Activated T-helper 1 cell treated with anti-CD3 and anti-CD28 coated beads, Interleukin-12 subunit alpha, Interleukin-12 subunit beta, Interleukin-2, Interleukin-4 antibody, amounts not matched to agents 30 ng/mL and 10 ng/mL and 1 ng/mL, durations not matched to agents 14 hours and 24 hours and 36 hours (primary cell): ENCODE measurements around the gene RAB40C. TPM values are rescaled to one million over a fixed set of nuclear protein-coding genes. Genes with fewer than 3 reads are reported as not detected.

ENCODE experiments used
- DNase-seq: peaks from one replicate; pipeline ENCODE4 v3.0.0; 2021; ENCODE audit warnings: low spot score
- H3K27ac Mint-ChIP-seq: one replicate; pipeline ENCODE4 v1.8.0; 2021; ENCODE audit warnings: mild to moderate bottlenecking, mixed read lengths
- H3K27me3 Mint-ChIP-seq: one replicate; pipeline ENCODE4 v1.8.0; 2022; ENCODE audit warnings: mild to moderate bottlenecking, moderate library complexity, mixed read lengths; ENCODE audit not compliant: insufficient read depth
- H3K36me3 Mint-ChIP-seq: one replicate; pipeline ENCODE4 v1.8.0; 2021; ENCODE audit warnings: low read depth, mixed read lengths
- H3K4me1 Mint-ChIP-seq: one replicate; pipeline ENCODE4 v1.8.0; 2021; ENCODE audit warnings: low read depth, mixed read lengths
- H3K4me3 Mint-ChIP-seq: one replicate; pipeline ENCODE4 v1.8.0; 2021; ENCODE audit warnings: mild to moderate bottlenecking, moderate library complexity, mixed read lengths
- H3K9me3 Mint-ChIP-seq: one replicate; pipeline ENCODE4 v1.8.0; 2021; ENCODE audit warnings: mixed read lengths
- intact Hi-C: fragments of 100-400 bp; cut with micrococcal nuclease; formaldehyde crosslinking; loops from one replicate; pipeline ENCODE4 v1.15.1; 2024
- total RNA-seq: library from RNA; stranded (reverse); gene quantifications from 2 replicates; pipeline ENCODE4 v1.2.3, GENCODE V29; 2022

RAB40C gene
- total RNA-seq, 1 donor from 2014 or later, result 15.2 TPM

DNA sequence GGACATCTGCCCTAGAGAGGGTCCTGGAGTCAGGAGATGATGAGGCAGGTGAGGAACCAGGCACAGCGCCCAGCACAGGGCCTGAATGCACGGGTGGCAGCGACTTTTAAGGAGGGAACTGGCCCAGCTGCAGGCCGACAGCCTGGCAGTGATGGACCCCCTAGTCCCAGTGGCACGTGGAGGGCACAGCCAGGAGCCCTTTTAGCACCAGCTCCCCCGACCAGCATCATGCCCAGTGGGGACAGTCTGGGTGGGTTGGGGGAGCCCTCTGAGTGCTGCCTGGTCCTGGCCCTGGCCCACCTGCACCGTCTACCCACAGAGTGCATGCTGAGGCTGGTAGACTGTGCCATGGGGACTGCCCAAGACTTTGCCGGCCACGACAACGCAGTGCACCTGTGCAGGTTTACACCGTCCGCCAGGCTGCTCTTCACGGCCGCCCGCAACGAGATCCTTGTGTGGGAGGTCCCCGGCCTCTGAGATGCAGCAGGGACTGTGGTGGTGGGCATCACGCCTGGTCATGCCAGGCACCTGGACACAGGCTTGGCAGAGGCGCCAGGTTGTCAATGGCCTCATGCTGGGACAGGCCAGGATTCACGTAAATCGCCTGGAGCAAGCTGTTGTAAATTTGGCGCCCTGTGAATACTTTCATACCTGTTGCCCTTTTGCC lies 77.4 kb downstream of the RAB40C start:
- Mint-ChIP-seq H3K27me3 (no peaks in the 10 kb centered on the region), H3K4me3 (peak overlapping the region; percentile 76), H3K36me3 (peaks cover 5% of the 10 kb centered on the region), H3K4me1 (peaks cover 4% of the 10 kb centered on the region), H3K27ac (peak overlapping the region; percentile 86), H3K9me3 (no peaks in the 10 kb centered on the region)
- DNase-seq, result no peak
- intact Hi-C loops, result loop anchor here (1.0 kb wide), 1 partner anchor 13 kb away; the partner anchor contains the start of gene STUB1

DNA sequence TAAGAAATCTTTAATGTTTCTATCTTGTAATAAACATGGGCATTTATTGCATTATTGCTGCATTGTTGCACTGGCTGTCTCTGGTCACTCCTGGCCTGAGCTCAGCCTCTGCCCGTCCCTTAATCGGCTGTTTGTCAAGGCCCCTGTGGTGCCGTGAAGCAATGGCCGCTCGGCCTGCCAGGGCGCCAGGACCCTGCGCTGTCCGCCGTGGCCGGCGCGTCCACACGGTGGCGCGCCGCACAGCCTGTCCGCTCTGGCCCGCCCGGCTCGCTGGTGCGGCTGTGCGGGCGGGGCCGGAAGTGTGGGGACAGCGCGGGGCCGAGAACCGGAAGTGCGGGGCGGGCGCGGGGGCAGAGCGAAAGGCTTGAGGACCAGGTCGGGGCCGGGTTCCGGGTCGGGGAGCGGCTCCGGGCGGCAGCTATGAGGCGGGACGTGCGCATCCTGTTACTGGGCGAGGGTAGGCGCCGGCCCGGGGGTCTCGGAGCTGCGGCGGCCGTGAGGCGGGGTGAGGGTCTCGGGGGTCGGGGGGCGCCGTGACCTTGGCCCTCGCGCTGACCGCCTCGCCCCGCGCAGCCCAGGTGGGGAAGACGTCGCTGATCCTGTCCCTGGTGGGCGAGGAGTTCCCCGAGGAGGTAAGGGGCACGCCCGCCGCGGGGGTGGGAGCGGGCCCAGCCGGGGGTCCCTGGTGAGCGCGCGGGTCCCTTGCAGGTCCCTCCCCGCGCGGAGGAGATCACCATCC lies 78.1 kb downstream of the RAB40C start, which contains the start of gene RHOT2:
TSS of gene RHOT2 (plus strand) at position 353 of the 739 bp plus-strand sequence. CDS start at position 421, 68 bp downstream.
- Mint-ChIP-seq H3K4me1 (peaks cover 4% of the 10 kb centered on the region), H3K27me3 (no peaks in the 10 kb centered on the region), H3K4me3 (peak within 1 kb of the TSS; percentile 85), H3K9me3 (no peaks in the 10 kb centered on the region), H3K36me3 (peaks cover 9% of the 10 kb centered on the region), H3K27ac (peak within 1 kb of the TSS; percentile 86)
- intact Hi-C loops, result loop anchor here (1.0 kb wide), 2 partner anchors 12 to 32 kb away; partner anchors contain the start of genes METTL26 and STUB1
- peak; percentile 94 for DNase-seq

DNA sequence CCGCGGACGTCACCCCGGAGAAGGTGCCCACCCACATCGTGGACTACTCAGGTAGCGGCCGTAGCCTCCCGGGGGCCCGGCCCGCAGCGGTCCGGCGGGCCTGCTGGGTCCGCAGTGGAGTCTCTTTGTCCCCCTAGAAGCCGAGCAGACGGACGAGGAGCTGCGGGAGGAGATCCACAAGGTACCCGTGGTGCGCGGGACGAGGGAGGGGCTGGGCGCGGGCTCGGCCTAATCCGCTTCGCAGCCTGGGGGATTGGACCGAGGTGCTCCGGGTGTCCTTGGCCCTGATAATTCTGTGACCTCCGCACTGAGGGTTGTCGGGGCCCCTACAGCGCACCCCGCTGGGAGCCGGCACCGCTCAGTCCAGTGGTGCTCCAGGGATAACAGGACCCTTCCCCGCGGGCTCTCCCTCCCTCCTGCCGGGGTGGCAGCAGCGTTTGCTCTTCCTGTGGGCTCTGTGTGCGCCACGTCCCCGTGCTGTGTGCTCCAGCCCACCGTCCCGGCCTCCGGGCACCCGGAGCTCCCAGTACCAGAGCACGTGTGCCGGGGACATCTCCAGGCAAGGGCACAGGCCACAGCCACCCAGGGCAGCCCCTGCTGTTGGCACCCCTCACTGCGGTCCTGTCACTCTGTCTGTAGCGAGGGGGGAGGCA lies 78.8 kb downstream of the RAB40C start:
- no peak for DNase-seq
- H3K9me3 Mint-ChIP-seq, result no peaks in the 10 kb centered on the region
- H3K4me1 Mint-ChIP-seq, result peaks cover 4% of the 10 kb centered on the region
- peak overlapping the region; percentile 85 for H3K4me3 Mint-ChIP-seq
- H3K27me3 Mint-ChIP-seq, result no peaks in the 10 kb centered on the region
- H3K27ac Mint-ChIP-seq, result no peak overlapping the region
- H3K36me3 Mint-ChIP-seq, result peaks cover 11% of the 10 kb centered on the region
- intact Hi-C loops, result loop anchor here (1.0 kb wide), 1 partner anchor 32 kb away; the partner anchor contains the start of gene METTL26

DNA sequence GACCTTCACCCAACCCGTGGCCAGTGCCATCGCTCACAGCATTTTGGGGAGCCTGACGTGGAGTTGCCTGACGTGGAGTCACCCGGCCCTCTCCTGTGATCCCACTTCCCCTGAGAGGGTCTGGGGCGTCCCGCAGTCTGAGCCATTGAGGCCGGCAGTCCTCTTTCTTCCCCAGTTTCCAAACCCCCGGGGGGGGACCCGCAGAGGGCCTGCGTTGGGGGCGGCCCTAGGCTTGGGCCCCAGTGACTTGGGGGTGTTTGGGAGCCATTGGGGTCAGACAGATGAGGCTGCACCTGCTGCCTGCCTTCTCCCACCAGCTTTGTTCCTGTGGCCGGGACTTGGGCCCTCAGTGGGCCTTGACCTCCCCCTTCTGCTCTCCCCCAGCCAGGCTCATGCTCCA lies 79.8 kb downstream of the RAB40C start:
- Mint-ChIP-seq H3K36me3 (peaks cover 11% of the 10 kb centered on the region), H3K27ac (no peak overlapping the region), H3K27me3 (no peaks in the 10 kb centered on the region), H3K4me3 (peak overlapping the region; percentile 85), H3K9me3 (no peaks in the 10 kb centered on the region), H3K4me1 (peaks cover 4% of the 10 kb centered on the region)
- no peak for DNase-seq
- intact Hi-C loops, result no loop called here

DNA sequence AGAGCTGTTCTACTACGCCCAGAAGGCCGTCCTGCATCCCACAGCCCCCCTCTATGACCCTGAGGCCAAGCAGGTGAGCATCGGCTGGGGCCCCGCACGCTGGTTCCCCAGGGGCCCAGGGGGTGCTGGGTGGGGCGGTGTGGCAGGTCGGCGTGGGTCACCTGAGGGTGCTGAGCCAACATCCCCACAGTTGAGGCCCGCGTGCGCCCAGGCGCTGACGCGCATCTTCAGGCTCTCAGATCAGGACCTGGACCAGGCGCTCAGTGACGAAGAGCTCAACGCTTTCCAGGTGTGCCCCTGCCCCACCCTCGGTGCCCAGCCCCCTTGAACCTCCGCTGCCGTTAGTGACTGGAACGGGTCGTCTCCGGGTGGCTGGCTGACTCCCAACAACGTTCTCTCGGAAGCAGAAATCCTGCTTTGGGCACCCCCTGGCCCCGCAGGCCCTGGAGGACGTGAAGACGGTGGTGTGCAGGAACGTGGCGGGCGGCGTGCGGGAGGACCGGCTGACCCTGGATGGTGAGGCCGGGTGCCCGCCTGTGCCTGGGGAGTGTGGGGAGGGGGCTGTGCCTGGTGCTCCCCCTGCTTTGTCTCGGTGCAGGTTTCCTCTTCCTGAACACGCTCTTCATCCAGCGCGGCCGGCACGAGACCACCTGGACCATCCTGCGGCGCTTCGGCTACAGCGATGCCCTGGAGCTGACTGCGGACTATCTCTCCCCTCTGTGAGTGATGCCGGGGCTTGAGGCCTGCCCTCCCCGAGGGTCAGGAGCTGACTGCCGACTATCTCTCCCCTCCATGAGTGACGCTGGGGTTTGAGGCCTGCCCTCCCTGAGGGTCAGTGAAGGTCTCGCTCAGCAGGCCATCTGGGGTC lies 80.9 kb downstream of the RAB40C start:
- Mint-ChIP-seq H3K9me3 (no peaks in the 10 kb centered on the region), H3K4me1 (peaks cover 4% of the 10 kb centered on the region), H3K27ac (no peak overlapping the region), H3K4me3 (peak overlapping the region; percentile 85), H3K36me3 (peaks cover 11% of the 10 kb centered on the region), H3K27me3 (peaks cover 7% of the 10 kb centered on the region)
- intact Hi-C loops, result no loop called here
- DNase-seq, result no peak

DNA sequence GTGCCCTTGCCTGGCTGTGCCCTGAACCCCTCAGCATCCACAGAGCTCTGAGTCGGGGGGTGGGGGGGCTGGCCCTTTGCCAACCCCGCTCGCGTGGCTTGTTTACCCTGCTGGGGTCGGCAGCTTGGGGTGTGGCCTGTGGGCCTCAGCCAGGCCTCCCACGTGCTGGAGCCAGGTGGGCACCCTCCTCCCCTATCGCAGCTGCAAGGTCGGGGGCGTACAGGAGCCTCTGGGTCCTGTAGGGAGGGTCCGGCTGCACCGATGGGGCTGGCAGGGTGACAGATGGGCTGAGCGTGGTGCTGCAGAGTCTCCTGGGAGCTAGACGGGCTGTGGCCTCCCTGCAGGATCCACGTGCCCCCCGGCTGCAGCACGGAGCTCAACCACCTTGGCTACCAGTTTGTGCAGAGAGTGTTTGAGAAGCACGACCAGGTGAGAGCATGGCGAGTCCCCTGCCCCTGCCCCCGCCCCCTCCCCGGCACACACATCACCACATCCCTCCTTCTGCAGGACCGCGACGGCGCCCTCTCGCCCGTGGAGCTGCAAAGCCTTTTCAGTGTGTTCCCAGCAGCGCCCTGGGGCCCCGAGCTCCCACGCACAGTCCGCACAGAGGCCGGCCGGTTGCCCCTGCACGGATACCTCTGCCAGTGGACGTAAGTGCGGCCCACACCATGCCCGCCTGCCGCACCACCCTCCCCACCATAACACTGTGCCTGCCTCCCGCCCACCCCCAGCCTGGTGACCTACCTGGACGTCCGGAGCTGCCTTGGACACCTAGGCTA lies 81.7 kb downstream of the RAB40C start:
- peaks cover 11% of the 10 kb centered on the region for H3K36me3 Mint-ChIP-seq
- H3K9me3 Mint-ChIP-seq, result no peaks in the 10 kb centered on the region
- H3K27me3 Mint-ChIP-seq, result peaks cover 7% of the 10 kb centered on the region
- peaks cover 4% of the 10 kb centered on the region for H3K4me1 Mint-ChIP-seq
- intact Hi-C loops, result no loop called here
- H3K27ac Mint-ChIP-seq, result no peak overlapping the region
- peak overlapping the region; percentile 15 for H3K4me3 Mint-ChIP-seq
- DNase-seq, result no peak

DNA sequence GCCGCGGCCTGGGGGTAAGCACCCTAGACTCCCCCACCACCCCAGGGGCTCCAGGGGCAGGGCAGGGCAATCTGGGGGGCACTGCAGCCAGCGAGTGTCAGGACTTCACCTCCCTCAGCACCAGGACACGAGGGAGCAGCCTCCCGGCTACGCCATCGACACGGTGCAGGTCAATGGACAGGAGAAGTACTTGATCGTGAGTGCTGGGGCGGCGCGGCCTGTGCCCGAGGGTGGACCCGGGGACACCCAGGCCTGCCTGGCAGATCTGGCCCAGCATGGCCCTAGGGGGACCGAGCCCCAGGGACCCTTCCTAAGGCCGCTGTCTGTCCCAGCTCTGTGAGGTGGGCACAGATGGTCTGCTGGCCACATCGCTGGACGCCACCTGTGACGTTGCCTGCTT lies 82.5 kb downstream of the RAB40C start:
- H3K36me3 Mint-ChIP-seq, result peaks cover 11% of the 10 kb centered on the region
- peaks cover 7% of the 10 kb centered on the region for H3K27me3 Mint-ChIP-seq
- no peak for DNase-seq
- H3K4me1 Mint-ChIP-seq, result peaks cover 4% of the 10 kb centered on the region
- intact Hi-C loops, result no loop called here
- H3K9me3 Mint-ChIP-seq, result no peaks in the 10 kb centered on the region
- H3K4me3 Mint-ChIP-seq, result no peak overlapping the region
- H3K27ac Mint-ChIP-seq, result no peak overlapping the region

DNA sequence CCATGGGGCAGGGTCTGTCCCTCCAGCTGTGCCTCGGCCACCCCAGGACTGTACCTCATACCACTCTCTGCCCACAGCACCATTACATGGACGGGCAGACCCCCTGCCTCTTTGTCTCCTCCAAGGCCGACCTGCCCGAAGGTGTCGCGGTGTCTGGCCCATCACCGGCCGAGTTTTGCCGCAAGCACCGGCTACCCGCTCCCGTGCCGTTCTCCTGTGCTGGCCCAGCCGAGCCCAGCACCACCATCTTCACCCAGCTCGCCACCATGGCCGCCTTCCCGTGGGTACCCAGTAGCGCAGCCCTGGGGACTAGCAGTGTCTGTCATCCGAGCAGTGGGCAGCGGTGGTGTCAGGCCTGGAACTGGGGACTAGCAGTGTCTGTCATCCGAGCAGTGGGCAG lies 83.0 kb downstream of the RAB40C start:
- DNase-seq, result no peak
- H3K9me3 Mint-ChIP-seq, result no peaks in the 10 kb centered on the region
- no peak overlapping the region for H3K27ac Mint-ChIP-seq
- intact Hi-C loops, result no loop called here
- peaks cover 11% of the 10 kb centered on the region for H3K36me3 Mint-ChIP-seq
- H3K27me3 Mint-ChIP-seq, result peaks cover 7% of the 10 kb centered on the region
- H3K4me1 Mint-ChIP-seq, result no peaks in the 10 kb centered on the region
- H3K4me3 Mint-ChIP-seq, result no peak overlapping the region

DNA sequence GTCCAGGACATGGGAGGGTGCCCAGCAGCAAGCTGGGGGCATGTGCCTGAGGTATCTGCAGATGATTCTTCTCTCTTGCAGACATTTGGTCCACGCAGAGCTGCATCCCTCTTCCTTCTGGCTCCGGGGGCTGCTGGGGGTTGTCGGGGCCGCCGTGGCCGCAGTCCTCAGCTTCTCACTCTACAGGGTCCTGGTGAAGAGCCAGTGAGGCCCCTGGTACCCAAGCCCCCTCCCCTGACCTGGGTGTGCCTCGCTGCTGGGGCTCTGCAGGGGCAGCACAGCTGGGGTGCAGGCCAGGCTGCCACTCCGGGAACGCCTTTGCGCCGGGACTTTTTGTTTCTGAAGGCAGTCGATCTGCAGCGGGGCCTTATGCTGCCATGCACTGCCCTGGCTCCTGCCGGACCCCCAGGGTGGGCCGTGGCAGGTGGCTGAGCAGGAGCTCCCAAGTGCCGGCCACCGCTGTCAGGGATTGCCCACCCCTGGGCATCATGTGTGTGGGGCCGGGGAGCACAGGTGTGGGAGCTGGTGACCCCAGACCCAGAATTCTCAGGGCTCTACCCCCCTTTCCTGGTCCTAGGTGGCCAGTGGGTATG lies 83.6 kb downstream of the RAB40C start:
- Mint-ChIP-seq H3K27ac (no peak overlapping the region), H3K36me3 (peaks cover 11% of the 10 kb centered on the region), H3K9me3 (no peaks in the 10 kb centered on the region), H3K27me3 (peaks cover 7% of the 10 kb centered on the region), H3K4me1 (no peaks in the 10 kb centered on the region), H3K4me3 (no peak overlapping the region)
- DNase-seq, result no peak
- intact Hi-C loops, result no loop called here

DNA sequence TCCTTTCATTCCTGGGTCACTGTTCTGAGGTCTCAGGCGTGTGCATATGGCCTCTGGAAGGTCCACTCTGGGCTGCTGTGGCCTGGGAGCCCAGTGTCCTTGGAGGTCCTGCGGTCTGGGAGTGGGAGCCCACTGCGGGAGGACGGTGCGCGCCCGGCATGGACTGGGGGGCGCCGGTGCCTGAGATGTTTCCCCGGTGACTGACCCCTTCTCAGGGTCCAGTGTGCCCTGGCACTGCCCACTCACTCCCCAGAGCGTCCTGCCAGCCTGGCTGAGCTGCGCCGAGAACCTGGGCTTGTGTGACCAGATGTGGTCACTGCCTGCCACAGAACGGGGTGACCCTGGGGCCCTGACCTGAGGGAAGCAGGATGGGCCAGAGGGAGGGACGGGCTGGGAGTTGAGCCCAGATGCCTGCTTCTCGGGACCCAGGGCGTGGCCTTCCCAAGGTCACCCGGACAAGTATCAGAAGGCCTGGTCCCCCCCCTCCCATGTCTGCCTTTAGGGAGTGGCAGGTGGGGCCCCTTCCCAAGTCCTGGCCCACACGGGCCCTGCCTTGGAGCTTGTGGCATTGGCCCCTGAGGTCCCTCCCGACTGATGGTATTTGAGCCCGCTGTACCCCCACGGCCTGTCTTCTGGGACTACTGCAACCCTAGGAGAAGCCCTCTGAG lies 84.5 kb downstream of the RAB40C start:
- Mint-ChIP-seq H3K27me3 (peaks cover 7% of the 10 kb centered on the region), H3K4me3 (no peak overlapping the region), H3K27ac (no peak overlapping the region), H3K4me1 (no peaks in the 10 kb centered on the region), H3K36me3 (peaks cover 11% of the 10 kb centered on the region), H3K9me3 (no peaks in the 10 kb centered on the region)
- DNase-seq, result no peak
- intact Hi-C loops, result no loop called here
